ENCODE data around the gene GSTK1.

DNA sequence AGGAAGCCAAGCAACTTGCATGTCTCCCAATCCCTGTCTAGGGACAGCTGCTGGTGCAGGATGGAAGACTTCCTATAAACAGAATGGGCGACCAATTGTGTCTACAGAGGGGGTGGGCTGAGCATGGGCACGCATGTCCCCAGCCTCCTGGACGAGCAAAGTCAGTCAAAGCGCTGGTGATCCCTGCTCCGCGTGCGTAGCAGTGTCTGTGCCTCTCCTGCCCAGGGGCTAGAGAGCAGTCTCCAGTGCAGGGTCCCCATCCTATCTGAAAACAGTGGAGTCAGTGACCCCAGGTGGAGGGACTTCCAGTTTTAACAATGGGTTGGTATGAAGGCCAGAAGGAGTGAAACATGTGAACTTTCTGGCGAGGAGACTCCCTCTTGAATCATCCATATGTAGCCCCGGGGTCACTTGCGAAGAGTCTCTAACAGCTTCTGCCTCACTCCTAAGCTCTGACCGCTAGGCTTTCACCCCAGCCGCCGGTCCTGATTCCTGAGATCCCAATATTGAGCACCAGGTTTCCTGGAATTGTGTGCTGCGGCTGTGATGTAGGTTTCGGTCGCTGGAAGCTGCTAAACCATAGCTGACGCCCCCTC, 24.2 kb downstream of the GSTK1 start:
- TF ChIP-seq, protein P1, sequence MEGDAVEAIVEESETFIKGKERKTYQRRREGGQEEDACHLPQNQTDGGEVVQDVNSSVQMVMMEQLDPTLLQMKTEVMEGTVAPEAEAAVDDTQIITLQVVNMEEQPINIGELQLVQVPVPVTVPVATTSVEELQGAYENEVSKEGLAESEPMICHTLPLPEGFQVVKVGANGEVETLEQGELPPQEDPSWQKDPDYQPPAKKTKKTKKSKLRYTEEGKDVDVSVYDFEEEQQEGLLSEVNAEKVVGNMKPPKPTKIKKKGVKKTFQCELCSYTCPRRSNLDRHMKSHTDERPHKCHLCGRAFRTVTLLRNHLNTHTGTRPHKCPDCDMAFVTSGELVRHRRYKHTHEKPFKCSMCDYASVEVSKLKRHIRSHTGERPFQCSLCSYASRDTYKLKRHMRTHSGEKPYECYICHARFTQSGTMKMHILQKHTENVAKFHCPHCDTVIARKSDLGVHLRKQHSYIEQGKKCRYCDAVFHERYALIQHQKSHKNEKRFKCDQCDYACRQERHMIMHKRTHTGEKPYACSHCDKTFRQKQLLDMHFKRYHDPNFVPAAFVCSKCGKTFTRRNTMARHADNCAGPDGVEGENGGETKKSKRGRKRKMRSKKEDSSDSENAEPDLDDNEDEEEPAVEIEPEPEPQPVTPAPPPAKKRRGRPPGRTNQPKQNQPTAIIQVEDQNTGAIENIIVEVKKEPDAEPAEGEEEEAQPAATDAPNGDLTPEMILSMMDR (IDR thresholded peaks at IDR 0.05; ENCODE audit: low read length), result no peak
- TF ChIP-seq EZH2 (optimal IDR thresholded peaks at IDR 0.05; ENCODE audit: low read depth, low read length) (no peak), EZH2phosphoT487 (IDR thresholded peaks at IDR 0.05; ENCODE audit: low read length) (no peak)

All from MM.1S (cell line).